CD4-positive, alpha-beta T cell treated with Interleukin-6 at 100 ng/mL for 8 hours (primary cell): Measurements from ENCODE around the gene ZP4.
"Not testable (repeated sequence)": the region's sequence is repeated elsewhere in the genome, so short reads cannot be mapped to it uniquely, and the experiment has no call there.

Experiments used
- DNase-seq: peaks from one replicate; pipeline ENCODE4 v3.0.0-alpha.2; 2020; ENCODE audit warnings: mixed read lengths, low spot score

ZP4 gene

DNA sequence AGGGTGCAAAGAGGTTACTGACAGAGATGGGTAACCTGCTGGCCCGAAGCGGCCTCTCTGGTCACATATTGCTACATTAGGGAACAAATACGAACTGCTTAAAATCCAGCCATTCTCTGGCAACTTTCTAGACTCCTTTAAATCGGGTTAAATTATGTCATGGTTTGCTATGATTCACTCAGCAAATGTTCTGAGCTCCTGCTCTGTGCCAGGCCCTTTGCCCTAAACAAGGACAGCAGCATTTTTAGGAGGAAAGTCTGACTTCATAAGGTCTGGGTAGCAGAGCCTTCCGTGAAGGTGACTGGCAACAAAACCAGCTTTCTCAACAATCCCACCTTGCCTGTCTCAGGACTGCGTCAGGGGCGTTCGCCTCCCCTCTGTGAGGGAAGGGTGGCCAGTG, 15.4 kb downstream of the ZP4 start:
- DNase-seq, result no peak

DNA sequence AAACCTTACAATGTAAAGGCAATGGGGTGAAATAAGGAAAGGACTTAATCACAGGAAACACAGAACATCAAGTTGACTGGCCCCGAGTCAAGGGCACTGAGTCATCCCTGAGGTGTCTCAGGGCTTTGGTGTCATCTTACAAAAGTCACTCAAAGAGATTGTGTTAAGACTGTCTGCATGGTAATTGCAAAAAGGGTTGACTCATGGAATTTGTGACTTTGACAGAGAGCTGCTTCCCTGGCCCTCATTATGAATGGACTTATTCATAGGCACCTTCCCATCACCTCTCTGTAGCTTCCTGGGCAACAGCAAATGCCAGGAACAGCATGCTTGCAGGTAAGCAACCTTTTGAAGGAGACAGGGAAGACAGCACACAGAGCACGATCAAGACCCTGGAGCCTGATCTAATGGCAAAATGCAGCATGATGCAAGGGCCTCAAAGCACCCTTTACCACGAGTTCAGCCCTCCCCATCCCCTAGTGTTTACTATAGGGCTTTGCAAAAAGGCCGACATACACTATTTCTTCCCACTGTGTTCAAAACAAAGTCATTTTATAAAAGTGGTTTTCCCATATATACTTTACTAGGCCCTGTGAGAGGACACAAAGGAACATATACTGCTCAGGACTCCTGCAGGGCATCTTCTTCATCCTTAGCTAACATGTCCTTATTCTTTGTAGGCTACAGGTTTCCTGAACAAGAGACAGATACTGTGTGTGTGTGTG, 17.1 kb downstream of the ZP4 start:
- DNase-seq, result no peak

DNA sequence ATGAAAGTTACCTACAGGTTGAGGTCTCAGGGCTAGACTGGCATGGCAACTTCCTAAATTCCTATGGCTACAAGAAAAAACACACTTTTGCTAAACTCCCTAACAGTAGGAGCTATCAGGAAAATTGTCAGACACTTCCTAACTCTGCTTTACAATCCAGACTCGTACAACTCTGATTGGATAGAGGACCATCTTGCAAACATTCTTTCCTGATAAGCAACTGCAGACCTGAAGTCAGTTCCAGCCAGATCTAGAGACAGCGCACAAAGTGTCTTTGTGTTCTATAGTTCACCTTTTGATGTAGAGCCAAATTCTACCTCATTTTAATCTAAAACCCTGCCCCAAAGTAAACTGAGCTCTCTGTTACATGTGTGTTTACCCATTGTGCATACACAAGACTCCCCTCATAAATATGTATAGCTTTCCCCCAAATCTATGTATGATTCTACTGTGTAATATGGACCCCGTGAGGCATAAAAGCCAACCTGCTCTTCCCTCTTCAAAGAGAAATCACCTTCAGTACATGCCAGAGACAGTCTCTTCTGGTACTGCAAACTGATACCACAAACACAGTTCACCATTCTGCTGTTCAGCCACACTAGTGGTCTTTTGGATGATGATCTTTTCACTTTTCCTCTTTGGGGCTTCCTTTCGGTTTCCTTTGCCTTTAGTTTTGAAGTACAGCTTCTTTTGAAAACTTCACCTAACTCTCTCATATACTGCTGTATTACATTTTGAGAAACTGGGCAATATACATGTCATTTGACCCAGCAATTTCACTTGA, 21.7 kb downstream of the ZP4 start:
- DNase-seq, result no peak

DNA sequence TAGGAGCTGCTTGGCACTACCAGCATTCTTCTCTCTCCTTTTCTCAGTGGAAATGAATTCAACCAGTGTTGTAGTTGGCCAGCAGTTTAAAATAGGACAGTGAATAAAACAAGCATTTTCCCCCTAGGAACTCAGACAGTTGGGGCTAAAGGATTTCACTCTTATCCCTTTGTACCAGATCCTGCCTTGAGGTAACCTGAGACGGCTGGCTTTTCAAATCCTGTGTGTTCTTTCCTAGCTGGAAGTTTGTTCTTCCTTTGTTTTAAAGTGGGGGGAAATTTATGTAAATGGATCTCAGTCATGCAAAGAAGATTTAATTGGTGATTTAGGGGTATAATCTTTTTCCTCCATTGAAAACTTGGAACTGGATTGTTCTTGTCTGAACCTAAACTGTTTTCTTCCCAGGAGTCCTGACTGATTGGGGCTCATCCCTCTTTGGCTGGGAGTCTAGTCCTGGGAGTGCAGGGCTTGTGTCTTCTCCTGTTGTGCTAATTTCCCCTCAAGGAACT, 23.3 kb downstream of the ZP4 start:
- DNase-seq, result no peak

DNA sequence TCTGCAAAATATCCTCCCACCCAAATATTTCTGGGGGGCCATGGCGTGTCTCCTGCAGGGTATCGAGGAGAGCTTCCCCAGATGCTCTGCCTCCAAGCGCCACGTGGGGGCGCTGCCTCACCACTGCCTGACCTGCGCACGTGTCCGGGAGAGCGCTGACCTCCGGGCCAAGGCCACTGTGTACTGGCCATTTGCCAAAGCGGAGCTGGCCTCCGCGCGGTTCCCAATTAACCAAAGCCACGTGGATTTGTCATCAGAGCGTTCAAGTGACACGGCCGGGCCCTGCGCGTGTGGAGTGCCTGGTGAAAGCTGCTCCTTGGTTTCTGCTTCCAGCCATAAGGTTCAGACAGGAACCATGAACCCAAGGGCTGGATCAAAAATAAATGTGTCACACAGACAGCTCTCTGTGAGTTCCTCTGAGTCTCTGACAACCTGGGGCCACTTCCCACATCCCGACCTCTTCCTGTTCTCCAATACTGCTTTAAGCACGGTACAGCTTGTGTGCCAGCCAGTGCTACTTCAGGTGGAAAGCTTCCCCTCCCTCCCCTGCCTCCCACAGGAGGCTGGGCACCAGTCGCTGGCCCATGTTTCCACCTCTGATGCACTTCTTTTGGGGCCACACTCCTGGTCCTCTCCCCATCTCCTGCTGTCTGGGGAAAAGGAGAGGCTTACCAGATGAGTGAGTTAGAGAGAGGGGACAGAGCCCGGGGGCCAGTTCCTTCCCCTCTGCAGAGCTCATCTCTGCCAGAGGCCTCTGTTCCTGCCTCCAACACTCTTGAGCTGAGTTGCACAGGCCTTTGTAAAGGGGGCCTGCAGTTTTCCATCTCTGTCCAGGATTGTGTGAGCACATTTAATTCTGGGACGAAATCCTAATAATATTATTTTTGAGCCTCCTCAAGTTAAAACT, 26.1 kb downstream of the ZP4 start:
- DNase-seq, result no peak

DNA sequence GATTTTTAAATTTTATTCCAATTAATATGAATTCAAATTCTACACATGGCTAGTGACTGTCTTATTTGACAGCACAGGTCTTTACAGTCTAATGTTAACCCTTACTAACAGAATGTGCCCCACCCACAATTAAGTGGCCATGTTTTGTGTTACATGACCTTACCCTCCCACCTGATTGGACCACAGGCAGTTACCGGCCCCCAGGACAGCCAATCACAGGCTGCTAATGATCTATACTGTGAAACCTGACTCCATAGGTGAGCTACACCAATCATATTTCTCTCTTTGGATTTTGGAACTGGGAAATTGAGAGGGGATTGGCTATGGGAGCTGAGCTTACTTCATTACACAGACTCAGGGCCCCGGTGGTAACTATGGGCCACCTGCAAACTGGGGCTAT, 27.5 kb downstream of the ZP4 start:
- DNase-seq, result no peak

DNA sequence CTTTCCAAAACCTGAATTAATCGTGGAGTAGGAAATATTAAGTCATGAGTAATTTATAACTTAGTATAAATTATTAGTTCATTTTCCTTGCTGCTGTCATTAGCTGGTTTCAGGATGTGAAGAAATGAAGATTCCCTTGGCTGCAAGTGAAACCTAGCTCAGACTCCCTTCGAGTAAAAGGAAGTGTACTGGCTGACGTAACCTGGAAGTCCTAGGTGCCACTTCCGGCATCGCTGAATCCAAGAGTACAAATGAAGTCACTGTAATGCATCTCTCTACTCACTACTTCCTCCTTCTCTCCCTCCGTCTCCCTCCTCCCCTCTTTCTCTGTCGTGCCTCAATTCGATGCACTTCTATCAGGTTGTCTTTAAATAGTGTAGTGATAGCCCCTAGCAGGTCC, 28.8 kb downstream of the ZP4 start:
- no peak for DNase-seq

DNA sequence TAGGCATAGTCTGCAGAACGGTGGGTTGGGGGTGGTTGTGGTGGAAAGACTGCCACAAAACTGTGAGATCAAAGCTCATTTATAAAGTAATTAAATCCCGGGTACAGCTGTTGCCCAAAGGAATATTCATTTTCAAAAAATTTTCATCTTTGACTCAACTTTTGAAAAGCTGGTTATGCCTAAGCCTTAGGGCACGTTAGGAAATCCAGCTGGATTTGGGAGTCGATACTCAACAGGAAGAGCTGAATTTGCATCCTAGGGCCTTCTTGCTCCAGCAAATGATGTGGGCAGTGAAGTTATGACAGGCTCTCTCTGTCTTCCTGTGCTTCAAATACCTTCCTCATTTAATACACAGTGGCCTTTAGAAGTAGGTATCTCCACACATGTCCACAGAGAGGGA, 31.7 kb downstream of the ZP4 start:
- no peak for DNase-seq

DNA sequence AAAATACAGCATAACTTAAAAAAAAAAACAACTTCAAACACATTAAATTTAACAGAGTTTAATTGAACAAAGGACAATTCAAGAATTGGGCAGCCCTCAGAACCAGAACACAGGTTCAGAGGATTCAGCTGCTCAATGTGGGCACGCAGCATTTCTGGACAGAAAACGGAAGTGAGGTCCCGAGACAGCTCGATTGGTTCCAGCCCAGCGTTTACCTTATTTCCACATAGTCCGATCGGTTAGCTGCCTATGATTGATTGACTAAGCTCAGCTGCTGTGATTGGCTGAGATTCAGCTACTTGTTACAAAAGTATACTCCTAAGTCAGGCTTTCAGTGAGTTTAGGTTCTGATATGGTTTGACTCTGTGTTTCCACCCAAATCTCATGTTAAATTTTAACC, 33.3 kb downstream of the ZP4 start:
- DNase-seq, result no peak

DNA sequence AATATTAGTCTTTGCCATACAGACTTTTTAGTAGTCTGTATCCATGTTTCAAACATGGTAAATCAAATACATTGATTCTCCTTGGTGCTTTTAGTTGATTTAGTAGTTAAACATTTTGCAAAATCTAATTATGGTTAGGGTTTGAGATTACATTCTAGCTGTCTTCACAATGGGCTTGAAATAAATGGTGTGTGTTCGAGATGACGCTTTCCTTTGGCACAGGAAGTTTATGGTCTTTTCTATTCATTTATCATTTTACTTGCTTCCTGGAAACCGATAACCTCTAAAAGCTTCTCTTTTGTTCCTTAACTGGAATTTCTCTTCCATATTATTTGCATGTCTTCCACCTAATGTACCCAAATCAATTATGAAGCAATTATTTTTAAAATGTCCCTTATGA, 38.4 kb downstream of the ZP4 start:
- no peak for DNase-seq

DNA sequence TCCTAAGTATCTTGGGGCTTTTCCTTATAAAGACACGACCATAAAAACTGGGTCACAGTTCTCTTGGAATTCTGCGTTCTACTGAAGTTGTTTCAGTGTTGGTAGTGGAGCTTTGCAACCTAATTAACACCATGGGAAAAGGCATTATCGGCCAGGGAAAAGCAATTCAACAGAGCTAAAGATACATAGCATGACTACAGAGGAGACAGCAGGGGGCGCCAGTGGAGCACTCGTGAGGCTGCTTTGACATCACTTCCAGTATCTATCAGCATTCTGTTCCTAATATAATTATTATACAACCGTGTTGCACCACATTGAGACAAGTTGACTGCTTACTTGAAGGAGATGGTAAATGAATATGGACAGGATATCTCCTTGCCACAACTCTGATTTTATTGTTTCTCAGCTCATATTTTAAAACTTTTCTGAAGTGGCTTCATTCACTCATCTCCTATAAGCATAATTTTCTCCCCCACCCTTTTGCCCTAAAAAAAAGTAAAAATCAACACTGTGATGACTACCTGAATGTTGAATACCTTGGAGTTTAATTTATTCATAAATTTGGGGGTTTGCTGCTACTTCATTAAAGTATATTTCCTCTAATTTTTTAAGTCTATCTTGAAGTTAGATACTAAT, 39.4 kb downstream of the ZP4 start:
- no peak for DNase-seq

DNA sequence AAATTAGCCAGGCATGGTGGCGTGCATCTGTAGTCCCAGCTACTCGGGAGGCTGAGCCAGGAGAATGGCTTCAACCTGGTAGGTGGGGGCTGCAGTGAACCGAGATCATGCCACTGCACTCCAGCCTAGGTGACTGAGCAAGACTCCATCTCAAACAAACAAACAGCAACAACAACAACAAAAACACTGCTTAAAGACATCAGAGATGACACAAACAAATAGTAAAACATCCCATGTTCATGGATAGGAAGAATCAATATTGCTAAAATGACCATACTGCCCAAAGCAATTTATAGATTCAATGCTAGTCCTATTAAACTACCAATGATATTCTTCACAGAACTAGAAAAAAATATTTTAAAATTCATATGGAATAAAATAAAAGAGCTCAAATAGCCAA, 47.2 kb downstream of the ZP4 start:
- not testable (repeated sequence) for DNase-seq

DNA sequence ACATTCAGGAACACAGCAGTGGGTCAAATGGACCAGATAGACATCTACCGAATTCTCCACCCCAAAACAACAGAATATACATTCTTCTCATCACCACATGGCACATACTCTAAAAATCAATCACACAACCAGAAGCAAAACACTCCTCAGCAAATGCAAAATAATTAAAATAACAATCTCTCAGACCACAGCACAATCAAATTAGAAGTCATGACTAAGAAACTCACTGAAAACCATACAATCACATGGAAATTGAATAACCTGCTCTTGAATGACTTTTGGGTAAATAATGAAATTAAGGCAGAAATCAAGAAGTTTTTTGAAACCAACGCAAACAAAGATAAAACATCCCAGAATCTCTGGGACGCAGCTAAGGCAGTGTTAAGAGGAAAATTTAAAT, 49.2 kb downstream of the ZP4 start:
- no peak for DNase-seq

DNA sequence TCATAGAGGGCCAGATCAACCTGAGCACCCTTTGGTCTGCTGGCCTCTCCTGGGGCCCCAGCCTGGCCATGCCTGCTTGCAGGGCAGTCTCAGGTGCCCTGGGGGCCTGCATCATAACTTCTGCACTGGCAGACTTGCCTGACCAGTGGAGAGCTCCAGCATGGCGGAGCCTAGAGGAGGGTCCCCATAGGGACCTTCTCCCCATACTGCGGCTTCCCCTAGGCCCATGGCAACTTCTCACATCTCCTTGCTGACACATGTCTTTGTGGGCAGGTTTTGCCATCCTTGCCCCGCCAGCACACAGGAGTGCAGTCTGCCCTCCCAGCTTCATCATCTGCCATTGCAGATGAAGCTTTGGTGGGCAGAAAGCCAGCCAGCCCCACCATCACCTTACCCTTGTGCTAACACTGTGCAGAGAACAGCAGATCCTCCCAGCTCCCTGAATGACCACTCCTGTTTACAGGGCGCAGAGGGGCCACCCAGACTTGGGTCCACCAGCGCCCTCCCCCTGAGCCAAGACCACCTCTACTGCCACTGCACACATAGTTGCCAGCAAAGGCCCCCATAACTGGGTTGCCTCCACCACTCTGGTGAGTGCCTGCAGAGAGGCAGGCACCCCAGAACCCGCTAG, 51.7 kb downstream of the ZP4 start:
- no peak for DNase-seq

DNA sequence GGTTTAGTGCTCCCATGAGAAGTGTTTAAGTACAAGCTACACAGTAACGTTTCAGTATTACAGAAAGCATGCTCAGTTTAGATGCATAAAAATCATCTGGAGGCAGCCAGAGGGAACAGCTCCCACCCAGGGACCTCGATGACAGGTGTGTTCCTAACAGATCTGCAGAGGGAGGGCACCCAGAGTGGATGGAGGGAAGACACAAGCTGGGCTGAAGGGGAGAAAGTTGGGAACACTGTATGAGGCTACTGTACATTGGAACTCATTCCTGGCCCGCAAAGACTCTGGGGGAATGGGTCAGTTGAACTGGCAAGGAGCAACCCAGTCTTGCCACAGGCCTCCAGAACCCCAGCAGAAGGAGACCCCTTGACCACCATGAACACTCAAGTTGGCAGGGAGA, 52.4 kb downstream of the ZP4 start:
- no peak for DNase-seq

DNA sequence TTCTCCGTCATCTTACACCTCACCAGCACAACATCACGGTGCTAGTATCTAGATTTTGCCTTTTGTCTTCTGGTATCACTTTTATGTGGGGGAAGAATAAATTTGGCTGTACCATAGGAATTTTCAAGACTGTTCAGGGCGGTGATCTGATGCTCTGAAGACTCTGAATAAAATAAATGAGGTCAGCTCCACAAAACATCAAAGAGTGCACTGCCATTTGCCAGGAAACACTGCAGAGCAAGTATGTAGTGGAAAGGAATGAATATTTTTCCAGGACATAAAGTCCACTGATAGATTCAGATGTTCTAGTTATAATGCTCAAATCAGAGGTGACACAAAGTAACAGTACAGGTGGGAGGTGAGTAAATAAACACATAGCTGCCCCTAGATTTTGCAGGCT, 56.3 kb downstream of the ZP4 start:
- DNase-seq, result no peak

DNA sequence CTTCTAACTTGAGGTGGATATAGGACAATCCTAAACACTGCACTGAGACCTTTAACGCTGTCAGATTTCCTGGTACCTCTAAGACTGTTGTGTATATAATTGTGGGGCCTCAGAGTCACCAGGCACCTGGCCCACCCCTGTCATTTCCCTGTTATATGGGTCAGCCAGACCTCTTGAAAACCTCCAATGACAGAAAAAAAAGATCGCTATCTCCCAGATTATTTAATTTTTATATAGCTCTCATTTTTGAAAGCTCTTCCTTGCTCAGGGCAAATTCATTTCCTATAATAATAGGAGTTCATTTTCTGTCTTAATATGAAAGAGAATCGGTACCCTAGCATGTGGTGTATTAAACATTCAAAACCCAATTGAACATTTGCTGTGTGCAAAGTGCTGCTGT, 56.7 kb downstream of the ZP4 start:
- DNase-seq, result no peak

DNA sequence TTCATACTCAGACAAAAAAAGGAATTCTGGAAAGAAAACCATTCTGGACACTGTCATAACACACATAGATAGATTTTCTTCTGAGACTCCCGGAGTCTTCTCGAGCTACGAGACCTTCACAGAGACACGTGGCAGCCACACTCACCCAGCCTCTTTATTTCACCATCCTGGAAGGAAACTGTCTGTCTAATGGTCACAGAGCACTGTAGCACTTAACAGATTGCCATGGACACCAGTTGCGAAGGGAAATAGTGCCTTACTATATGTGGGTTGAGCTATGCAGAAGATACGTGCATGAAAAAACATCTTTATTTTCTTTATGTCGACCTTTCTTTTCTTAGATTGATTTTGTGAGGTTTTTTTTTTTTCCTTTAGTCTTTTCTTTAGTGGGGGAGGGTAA, 57.9 kb downstream of the ZP4 start:
- DNase-seq, result no peak
